ENCODE results near the gene WWOX. TPM values are rescaled to one million over a fixed set of nuclear protein-coding genes. Genes with fewer than 3 reads are reported as not detected.

WWOX gene
- total RNA-seq, 1 experiment from 2014 or later, result 15.6 TPM

GRCh38 chr16:78504401-78504851 lies 405.0 kb downstream of the WWOX start:
- H2BK15ac ChIP-seq (ENCODE audit: low read depth, low read length), result no peak overlapping the region
- no peaks in the 10 kb centered on the region for H3K4me1 ChIP-seq (ENCODE audit: insufficient read depth, low read length)

More at GRCh38 chr16:78504401-78504851, 405.0 kb downstream of the WWOX start:
- no peak overlapping the region for H2BK12ac ChIP-seq (ENCODE audit: insufficient read length, low read depth, low read length)
- no peaks in the 10 kb centered on the region for H3K36me3 Mint-ChIP-seq (ENCODE audit: insufficient read depth in 1 of 3, low read depth in 3 of 3)
- H3K79me1 ChIP-seq (ENCODE audit: insufficient read depth, low read depth, low read length, poor library complexity, severe bottlenecking), result no peaks in the 10 kb centered on the region
- no peaks in the 10 kb centered on the region; the same call in none of the 2 replicates for H3K27me3 Mint-ChIP-seq (ENCODE audit: low read depth)
- H3K9me3 ChIP-seq (ENCODE audit: control insufficient read depth, low read depth, low read length), result no peaks in the 10 kb centered on the region
- no peaks in the 10 kb centered on the region for H3K23me2 ChIP-seq (ENCODE audit: insufficient read length, low read depth, low read length, poor library complexity, severe bottlenecking)
- no peak overlapping the region for H3K9ac ChIP-seq (ENCODE audit: extremely low read depth, insufficient read length, low read length)
- H4K91ac ChIP-seq (ENCODE audit: insufficient read length, low read depth, low read length), result no peak overlapping the region
- peaks cover 20 to 33% of the 10 kb centered on the region in 2 experiments for H3K4me1 Mint-ChIP-seq
- H3K9me3 Mint-ChIP-seq, result no peaks in the 10 kb centered on the region
- H4K5ac ChIP-seq (ENCODE audit: insufficient read length, low read depth, low read length), result no peak overlapping the region
- H4K20me1 ChIP-seq (ENCODE audit: control insufficient read depth, insufficient read depth, insufficient read length), result no peaks in the 10 kb centered on the region
- TF ChIP-seq CTCF (conservative IDR thresholded peaks at IDR 0.05), result no peak
- H2AFZ ChIP-seq (ENCODE audit: low read length), result no peak overlapping the region
- H3K27me3 ChIP-seq (ENCODE audit: insufficient read depth, low read length), result no peaks in the 10 kb centered on the region
- no peak overlapping the region for H2AK5ac ChIP-seq (ENCODE audit: insufficient read length, low read length)
- H3K14ac ChIP-seq (ENCODE audit: insufficient read depth, low read length), result no peak overlapping the region
- no CpG with 5 or more reads among the region's 12 CpGs for WGBS (ENCODE audit: extremely low coverage, insufficient read length, low lambda C conversion rate)
- no peak overlapping the region for H3K4ac ChIP-seq (ENCODE audit: low read depth, low read length)
- H3K4me2 ChIP-seq (ENCODE audit: insufficient read depth, insufficient read length, low read length), result no peak overlapping the region
- H3K23ac ChIP-seq (ENCODE audit: insufficient read length, low read depth, low read length), result no peak overlapping the region
- H2BK120ac ChIP-seq (ENCODE audit: low read depth, low read length, poor library complexity, severe bottlenecking), result no peak overlapping the region
- no peak overlapping the region for H3K4me3 Mint-ChIP-seq
- no peak overlapping the region for H2BK20ac ChIP-seq (ENCODE audit: low read depth, low read length, poor library complexity, severe bottlenecking)
- no peaks in the 10 kb centered on the region for H3K79me2 ChIP-seq (ENCODE audit: insufficient read depth, low read length)
- no peak overlapping the region for H3K56ac ChIP-seq (ENCODE audit: insufficient read length, low read depth, low read length)
- no peak overlapping the region for H3K18ac ChIP-seq (ENCODE audit: insufficient read length, low read depth, low read length)
- no peak overlapping the region for H3K27ac ChIP-seq (ENCODE audit: insufficient read length, low read depth, low read length)
- H4K8ac ChIP-seq (replicated peaks; ENCODE audit: insufficient read length, low read depth, low read length), result no peak overlapping the region
- H2BK5ac ChIP-seq (ENCODE audit: insufficient read length, low read length), result no peak overlapping the region
- no peak overlapping the region for H3T11ph ChIP-seq (ENCODE audit: low read length)
- DNase-seq, result no peak
- H3K27ac Mint-ChIP-seq, result no peak overlapping the region
